ENCODE data around the gene CFAP97D2. TPM values are rescaled to one million over a fixed set of nuclear protein-coding genes. Genes with fewer than 3 reads are reported as not detected.
A peak's percentile ranks its signal among the peaks of the same experiment; 100 is the strongest.

Gene CFAP97D2
- polyA plus RNA-seq, 3 donors, result 0.21 TPM; not detected in 2

DNA sequence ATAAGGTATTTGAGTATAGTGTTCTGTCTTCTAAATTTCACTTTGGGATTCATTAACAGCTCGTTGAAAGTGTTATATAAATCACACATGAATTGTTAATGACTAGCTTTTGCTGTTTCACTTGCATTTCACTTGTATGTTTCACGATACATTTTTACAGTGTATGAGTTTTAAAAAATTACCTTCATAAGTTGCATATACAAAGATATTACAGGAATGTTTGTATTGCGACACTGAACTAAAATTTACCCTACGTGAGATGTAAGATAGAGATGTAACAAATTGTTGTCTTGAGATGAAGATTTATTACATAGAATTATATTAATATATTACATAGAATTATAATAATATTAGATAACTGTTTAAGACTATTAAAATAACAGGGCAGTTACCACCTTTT lies 57.2 kb downstream of the CFAP97D2 start:
- intact Hi-C loops (cut with micrococcal nuclease), result no loop called here
- peaks cover 33 to 39% of the 10 kb centered on the region in 2 donors for H3K36me3 Mint-ChIP-seq
- peaks cover 23% of the 10 kb centered on the region for H3K79me2 ChIP-seq (ENCODE audit: insufficient read depth, low read length)
- TF ChIP-seq, protein P1, sequence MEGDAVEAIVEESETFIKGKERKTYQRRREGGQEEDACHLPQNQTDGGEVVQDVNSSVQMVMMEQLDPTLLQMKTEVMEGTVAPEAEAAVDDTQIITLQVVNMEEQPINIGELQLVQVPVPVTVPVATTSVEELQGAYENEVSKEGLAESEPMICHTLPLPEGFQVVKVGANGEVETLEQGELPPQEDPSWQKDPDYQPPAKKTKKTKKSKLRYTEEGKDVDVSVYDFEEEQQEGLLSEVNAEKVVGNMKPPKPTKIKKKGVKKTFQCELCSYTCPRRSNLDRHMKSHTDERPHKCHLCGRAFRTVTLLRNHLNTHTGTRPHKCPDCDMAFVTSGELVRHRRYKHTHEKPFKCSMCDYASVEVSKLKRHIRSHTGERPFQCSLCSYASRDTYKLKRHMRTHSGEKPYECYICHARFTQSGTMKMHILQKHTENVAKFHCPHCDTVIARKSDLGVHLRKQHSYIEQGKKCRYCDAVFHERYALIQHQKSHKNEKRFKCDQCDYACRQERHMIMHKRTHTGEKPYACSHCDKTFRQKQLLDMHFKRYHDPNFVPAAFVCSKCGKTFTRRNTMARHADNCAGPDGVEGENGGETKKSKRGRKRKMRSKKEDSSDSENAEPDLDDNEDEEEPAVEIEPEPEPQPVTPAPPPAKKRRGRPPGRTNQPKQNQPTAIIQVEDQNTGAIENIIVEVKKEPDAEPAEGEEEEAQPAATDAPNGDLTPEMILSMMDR (IDR thresholded peaks at IDR 0.05), result no peak
- peak overlapping the region in 1 of 7 donors; percentile 75 for H3K27ac Mint-ChIP-seq
- peaks cover 16 to 21% of the 10 kb centered on the region in 2 donors for H3K4me1 ChIP-seq (ENCODE audit: control insufficient read depth in 1 of 2, insufficient read depth in 2 of 2, low read length in 2 of 2)
- H3K9me3 ChIP-seq (replicated peaks in 1 of 2; ENCODE audit: control insufficient read depth in 1 of 2, insufficient read depth in 1 of 2, low read length in 2 of 2), result no peaks in the 10 kb centered on the region
- H3K27me3 ChIP-seq (ENCODE audit: control insufficient read depth in 2 of 2, insufficient read depth in 2 of 2, low read length in 2 of 2), result no peaks in the 10 kb centered on the region
- WGBS (ENCODE audit: insufficient coverage), result no CpG with 5 or more reads among the region's 4 CpGs
- H3K36me3 ChIP-seq (replicated peaks in 1 of 2; ENCODE audit: control insufficient read depth in 1 of 2, insufficient read depth in 2 of 2, low read length in 2 of 2), result peaks cover 46 to 47% of the 10 kb centered on the region in 2 donors
- H3K9me3 Mint-ChIP-seq, result no peaks in the 10 kb centered on the region
- H3K4me3 Mint-ChIP-seq, result peak overlapping the region; percentile 78 to 86
- peaks cover 15% of the 10 kb centered on the region for H3K4me1 Mint-ChIP-seq
- DNase-seq, result no peak
- no peak overlapping the region for H3K9ac ChIP-seq (ENCODE audit: insufficient read depth, low read length, poor library complexity, severe bottlenecking)
- H3K4me3 ChIP-seq (replicated peaks in 1 of 3; ENCODE audit: low read depth in 2 of 3, low read length in 3 of 3), result peak overlapping the region in 1 of 3 experiments; percentile 84
- no peak overlapping the region for H2AFZ ChIP-seq (ENCODE audit: insufficient read depth, low read depth, low read length, poor library complexity, severe bottlenecking)
- H4K20me1 ChIP-seq (ENCODE audit: insufficient read depth, low read length), result peaks cover 9% of the 10 kb centered on the region
- H3K27ac ChIP-seq (ENCODE audit: low read depth in 1 of 2, low read length in 2 of 2), result peak overlapping the region in 1 of 2 donors; percentile 77
- peaks cover 1 to 5% (median 2%) of the 10 kb centered on the region in 3 donors for H3K27me3 Mint-ChIP-seq (ENCODE audit: low read depth in 3 of 3)
- peak overlapping the region; percentile 83 for H3K4me2 ChIP-seq (replicated peaks; ENCODE audit: extremely low read depth, low read length, poor library complexity, severe bottlenecking)

DNA sequence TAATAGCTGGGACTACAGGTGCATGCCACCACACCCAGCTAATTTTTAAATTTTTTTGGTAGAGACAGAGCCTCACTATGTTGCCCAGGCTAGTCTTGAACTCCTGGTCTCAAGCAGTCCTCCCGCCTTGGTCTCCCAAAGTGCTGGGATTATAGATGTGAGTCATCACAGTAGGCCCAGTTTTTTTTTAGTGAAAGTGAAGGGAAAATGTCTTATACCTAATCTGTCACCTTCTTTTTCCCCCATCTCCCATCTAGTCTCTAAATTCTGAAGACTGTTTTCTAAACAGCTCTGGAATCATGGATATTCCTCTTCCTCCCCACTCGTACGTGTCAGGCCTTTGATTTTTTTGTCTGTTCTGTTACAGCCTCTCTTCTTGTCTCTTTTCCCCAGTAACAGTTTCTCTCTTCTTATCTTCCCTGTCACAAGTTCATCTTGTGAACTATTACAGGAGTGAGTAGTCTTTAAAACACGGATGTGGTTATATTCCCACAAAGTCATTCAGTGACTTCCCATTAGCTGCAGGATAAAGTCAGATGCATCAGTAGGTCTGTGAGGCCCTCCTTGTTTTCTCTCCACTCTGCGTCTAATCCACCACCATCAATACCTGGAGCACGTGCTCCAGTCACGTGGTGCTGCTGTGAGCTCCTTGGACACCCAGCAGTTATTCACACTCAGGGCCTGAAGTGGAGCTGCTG lies 58.5 kb downstream of the CFAP97D2 start:
- 91% methylated on average over 5 of the region's 7 CpGs for WGBS (ENCODE audit: insufficient coverage)
- H3K27me3 Mint-ChIP-seq (ENCODE audit: low read depth in 3 of 3), result peaks cover under 1 to 4% (median under 1%) of the 10 kb centered on the region in 3 donors
- Histone ChIP-seq H2AFZ (ENCODE audit: insufficient read depth, low read depth, low read length, poor library complexity, severe bottlenecking) (no peak overlapping the region), H3K9ac (ENCODE audit: insufficient read depth, low read length, poor library complexity, severe bottlenecking) (no peak overlapping the region), H3K27me3 (ENCODE audit: control insufficient read depth in 2 of 2, insufficient read depth in 2 of 2, low read length in 2 of 2) (no peaks in the 10 kb centered on the region), H4K20me1 (ENCODE audit: insufficient read depth, low read length) (peaks cover 9% of the 10 kb centered on the region), H3K4me1 (ENCODE audit: control insufficient read depth in 1 of 2, insufficient read depth in 2 of 2, low read length in 2 of 2) (peaks cover 16 to 21% of the 10 kb centered on the region in 2 donors), H3K36me3 (replicated peaks in 1 of 2; ENCODE audit: control insufficient read depth in 1 of 2, insufficient read depth in 2 of 2, low read length in 2 of 2) (peaks cover 59 to 60% of the 10 kb centered on the region in 2 donors), H3K27ac (ENCODE audit: low read depth in 1 of 2, low read length in 2 of 2) (no peak overlapping the region), H3K79me2 (ENCODE audit: insufficient read depth, low read length) (peaks cover 23% of the 10 kb centered on the region), H3K4me3 (replicated peaks in 1 of 3; ENCODE audit: low read depth in 2 of 3, low read length in 3 of 3) (no peak overlapping the region), H3K4me2 (replicated peaks; ENCODE audit: extremely low read depth, low read length, poor library complexity, severe bottlenecking) (no peak overlapping the region), H3K9me3 (replicated peaks in 1 of 2; ENCODE audit: control insufficient read depth in 1 of 2, insufficient read depth in 1 of 2, low read length in 2 of 2) (no peaks in the 10 kb centered on the region)
- H3K4me1 Mint-ChIP-seq, result peaks cover 15% of the 10 kb centered on the region
- peak overlapping the region in 2 of 7 donors; percentile 6 to 67 for H3K27ac Mint-ChIP-seq
- no peaks in the 10 kb centered on the region for H3K9me3 Mint-ChIP-seq
- TF ChIP-seq, protein P1 (IDR thresholded peaks at IDR 0.05), result no peak
- no peak overlapping the region for H3K4me3 Mint-ChIP-seq
- intact Hi-C loops (cut with micrococcal nuclease), result no loop called here
- no peak for DNase-seq
- H3K36me3 Mint-ChIP-seq, result peaks cover 46 to 52% of the 10 kb centered on the region in 2 donors

Measured in CD14-positive monocyte (primary cell).